HepG2 (cell line): ENCODE measurements around the gene SCUBE2. TPM values are rescaled to one million over a fixed set of nuclear protein-coding genes. Genes with fewer than 3 reads are reported as not detected.

Source experiments
- ATAC-seq: fragments of 200-7000 bp; cut with Tn5 transposase; 3 replicates; pipeline ENCODE4 v1.9.1; 2020; ENCODE audit warnings: mild to moderate bottlenecking, moderate library complexity
- BruUV-seq: library from RNA; stranded (reverse); fragments of 400-500 nt; replicated peaks from 2 replicates; lab custom pipeline; 2021; lab: Mats Ljungman, UMichigan
- CTCF ChIA-PET: fragments of 300-600 bp; formaldehyde crosslinking; extraction: SDS; loops from one replicate; lab custom pipeline; 2021; ENCODE audit warnings: low total read pairs, inconsistent platforms, low intra/inter-chr PET ratio; lab: Yijun Ruan, JAX
- POLR2A ChIA-PET: fragments of 350-600 bp; sonication (Branson Sonifier 250); formaldehyde crosslinking; loops from one replicate; lab custom pipeline; 2020; ENCODE audit warnings: antibody characterized with exemption, inconsistent platforms; lab: Yijun Ruan, JAX
- DNase-seq: peaks from one replicate; pipeline ENCODE4 v3.0.0-alpha.2; 2015; ENCODE audit warnings: low spot score
- FAIRE-seq: peaks from 3 replicates; lab custom pipeline; 2011; peaks lifted over from hg19 to GRCh38; lab: Jason Lieb, UNC
- H2AFZ ChIP-seq: one replicate; pipeline ENCODE4 v1.6.1; 2011; ENCODE audit warnings: low read length, inconsistent platforms
- H3K27ac ChIP-seq: fragments of 300-600 bp; 3 replicates; pipeline ENCODE4 v1.8.0; 2011; ENCODE audit warnings: mixed run types, mild to moderate bottlenecking, mixed read lengths, low read length, inconsistent platforms; ENCODE audit not compliant: insufficient read depth; ENCODE audit errors: extremely low read length
- H3K27me3 ChIP-seq, 2 experiments: fragments of 200-600 bp in 1 of 2; 2 replicates in 1 of 2; 3 replicates in 1 of 2; pipeline versions ENCODE4 v1.6.0 to v1.8.0; 2011; ENCODE audit warnings: low read length in 2 of 2, mild to moderate bottlenecking in 2 of 2, moderate library complexity in 2 of 2, inconsistent platforms in 1 of 2; ENCODE audit not compliant: insufficient read depth in 2 of 2, control insufficient read depth in 1 of 2
- H3K36me3 ChIP-seq, 2 experiments: fragments of 200-600 bp in 1 of 2; replicated peaks in 1 of 2; 2 replicates in 1 of 2; 3 replicates in 1 of 2; pipeline versions ENCODE4 v1.5.1 to v1.8.0; 2011; ENCODE audit warnings: low read length in 2 of 2, inconsistent platforms in 1 of 2; ENCODE audit not compliant: insufficient read depth in 2 of 2, control insufficient read depth in 1 of 2
- H3K4me1 ChIP-seq: 2 replicates; pipeline ENCODE4 v1.5.1; 2012; ENCODE audit warnings: low read length, inconsistent platforms; ENCODE audit not compliant: insufficient read depth
- H3K4me2 ChIP-seq: 2 replicates; pipeline ENCODE4 v1.6.0; 2011; ENCODE audit warnings: low read depth, low read length, inconsistent platforms
- H3K4me3 ChIP-seq, 3 experiments: fragments of 200-600 bp in 1 of 3; sonication (generic), shearing (Covaris generic) in 1 of 3; replicated peaks in 1 of 3; 2 replicates each; pipeline ENCODE4 v1.5.1; 2011 to 2016; ENCODE audit warnings: low read length in 3 of 3, inconsistent platforms in 2 of 3, low read depth in 2 of 3, mild to moderate bottlenecking in 2 of 3, control low read depth in 1 of 3, mixed read lengths in 1 of 3; ENCODE audit not compliant: insufficient read depth in 1 of 3
- H3K79me2 ChIP-seq: one replicate; pipeline ENCODE4 v1.6.1; 2011; ENCODE audit warnings: low read length, inconsistent platforms; ENCODE audit not compliant: insufficient read depth
- H3K9ac ChIP-seq: 2 replicates; pipeline ENCODE4 v1.6.0; 2011; ENCODE audit warnings: mild to moderate bottlenecking, low read depth, low read length, inconsistent platforms; ENCODE audit not compliant: insufficient read depth
- H3K9me3 ChIP-seq: 2 replicates; pipeline ENCODE4 v1.5.1; 2012; ENCODE audit warnings: mild to moderate bottlenecking, low read length
- H4K20me1 ChIP-seq: 2 replicates; pipeline ENCODE4 v1.6.0; 2011; ENCODE audit warnings: inconsistent platforms, mild to moderate bottlenecking, low read length, moderate library complexity; ENCODE audit not compliant: insufficient read depth
- ATF7-NPFF ChIP-seq: sonication (generic); formaldehyde crosslinking; IDR thresholded peaks from 2 replicates; pipeline ENCODE4 v1.8.1; 2023; ENCODE audit warnings: mild to moderate bottlenecking, low read depth, missing genetic modification reagents, moderate library complexity
- CAMTA2 ChIP-seq: sonication (generic); formaldehyde crosslinking; IDR thresholded peaks from 2 replicates; pipeline ENCODE4 v1.4.0; 2020; ENCODE audit warnings: mild to moderate bottlenecking, missing genetic modification reagents, borderline replicate concordance
- FOXK2 ChIP-seq: fragments of 450-650 bp; IDR thresholded peaks from 2 replicates; pipeline ENCODE4 v1.6.1; 2016
- GTF3A ChIP-seq: sonication (generic); formaldehyde crosslinking; conservative IDR thresholded peaks from 2 replicates; pipeline ENCODE4 v1.4.0; 2020; ENCODE audit warnings: mild to moderate bottlenecking, missing genetic modification reagents
- HMGA1 ChIP-seq: sonication (generic); formaldehyde crosslinking; conservative IDR thresholded peaks from 2 replicates; pipeline ENCODE4 v1.4.0; 2020; ENCODE audit warnings: missing genetic modification reagents
- PHF5A ChIP-seq: IDR thresholded peaks from one replicate; pipeline ENCODE4 v1.6.1; 2018; ENCODE audit warnings: low read depth, missing genetic modification reagents; ENCODE audit not compliant: unreplicated experiment
- SUZ12 ChIP-seq: fragments of 150-350 bp; IDR thresholded peaks from 2 replicates; pipeline ENCODE4 v1.6.1; 2014; ENCODE audit warnings: low read depth, low read length
- ZHX2 ChIP-seq, 2 experiments: sonication (generic) in 1 of 2; formaldehyde crosslinking in 1 of 2; IDR thresholded peaks; 2 replicates each; pipeline versions ENCODE4 v1.6.1 to v1.9.0; 2014 to 2022; ENCODE audit warnings: antibody characterized with exemption in 1 of 2, borderline replicate concordance in 1 of 2, inconsistent platforms in 1 of 2, low read depth in 1 of 2, missing genetic modification reagents in 1 of 2
- ZNF205 ChIP-seq: IDR thresholded peaks from 2 replicates; pipeline ENCODE4 v1.6.1; 2018; ENCODE audit warnings: missing biosample characterization, missing genetic modification reagents
- ZNF333 ChIP-seq: sonication (generic); formaldehyde crosslinking; IDR thresholded peaks from 2 replicates; pipeline ENCODE4 v1.4.0; 2020; ENCODE audit warnings: mild to moderate bottlenecking, missing genetic modification reagents, borderline replicate concordance
- ZNF572 ChIP-seq: sonication (generic); formaldehyde crosslinking; IDR thresholded peaks from 2 replicates; pipeline ENCODE4 v1.5.1; 2020; ENCODE audit warnings: mild to moderate bottlenecking, missing genetic modification reagents
- ZNF609 ChIP-seq: sonication (generic); formaldehyde crosslinking; IDR thresholded peaks from 2 replicates; pipeline ENCODE4 v1.4.0; 2020; ENCODE audit warnings: mild to moderate bottlenecking, missing genetic modification reagents, borderline replicate concordance
- WGBS: methylation state at CpG from one replicate; pipeline ENCODE4 v1.1.6; 2017; ENCODE audit warnings: low lambda C conversion rate; 5-methylcytosine and 5-hydroxymethylcytosine counted together
- in situ Hi-C: cut with HindIII; loops from 2 replicates; pipeline ENCODE4 v1.10.0; 2017; ENCODE audit warnings: low pct_unique_long_range_greater_than_20kb; ENCODE audit not compliant: extremely low pct_ligation_motif_present
- intact Hi-C: fragments of 100-400 bp; cut with micrococcal nuclease; formaldehyde crosslinking; loops from one replicate; pipeline ENCODE4 v1.10.0; 2022; ENCODE audit not compliant: unreplicated experiment
- polyA plus RNA-seq, 8 experiments: library from polyadenylated mRNA; depleted of rRNA in 3 of 8; stranded (reverse) in 7 of 8; unstranded in 1 of 8; fragments of >200 nt; fragmentation: Illumina TruSeq in 4 of 8; extraction: Trizol in 4 of 8; gene quantifications; 2 replicates each; pipeline versions ENCODE4 v1.2.1 to v1.2.3, GENCODE V29; 2011 to 2016; ENCODE audit warnings: low read depth in 4 of 8, missing spikeins in 1 of 8, mixed read lengths in 1 of 8; ENCODE audit not compliant: insufficient read depth in 1 of 8
- total RNA-seq, 5 experiments: library from RNA; depleted of rRNA; stranded (reverse); fragments of >200 nt; fragmentation: Illumina TruSeq; extraction: Trizol; gene quantifications; 2 replicates each; pipeline ENCODE4 v1.2.3, GENCODE V29; 2016; ENCODE audit warnings: low read depth in 1 of 5

The SCUBE2 gene
- total and polyA plus RNA-seq, 2 of the 13 experiments (the other 11 are each of a cell fraction or from before 2014, with no cell fraction given): 0.09 TPM; not detected in 1

- TF ChIP-seq ZNF609 (CRISPR knock-in tag): no peak
These were observed 29.5 kb upstream of the SCUBE2 start (continued) for GRCh38 chr11:9120664-9121468.

- TF ChIP-seq HMGA1 (CRISPR knock-in tag) (no peak), ZNF205 (CRISPR knock-in tag) (no peak), PHF5A (no peak), ZHX2 (IDR thresholded peaks at IDR 0.05; ENCODE audit: low read depth) (no peak), ZHX2 (CRISPR knock-in tag; IDR thresholded peaks at IDR 0.05; ENCODE audit: borderline replicate concordance) (no peak), GTF3A (CRISPR knock-in tag) (no peak), ZNF572 (CRISPR knock-in tag) (no peak), CAMTA2 (CRISPR knock-in tag) (no peak), ATF7-NPFF (no peak), FOXK2 (no peak), SUZ12 (no peak), ZNF333 (no peak)
- DNase-seq: no peak
- Histone ChIP-seq H3K79me2 (no peaks in the 10 kb centered on the region), H4K20me1 (no peaks in the 10 kb centered on the region), H3K36me3 (no peaks in the 10 kb centered on the region), H3K4me1 (no peaks in the 10 kb centered on the region), H3K27ac (no peak overlapping the region), H3K27me3 (no peaks in the 10 kb centered on the region), H3K9ac (no peak overlapping the region), H2AFZ (no peak overlapping the region), H3K4me3 (no peak overlapping the region), H3K9me3 (peaks cover 6% of the 10 kb centered on the region), H3K4me2 (no peak overlapping the region)
- POLR2A ChIA-PET: no interaction called here
- 61% methylated on average over 2 of the region's 2 CpGs for WGBS
- ATAC-seq: no peak
- BruUV-seq: no TSS peak
- no peak for FAIRE-seq
- CTCF ChIA-PET: no interaction called here
- in situ Hi-C loops: no loop called here
- intact Hi-C loops: no loop called here
These were observed 26.9 kb upstream of the SCUBE2 start for GRCh38 chr11:9118277-9118676.
